Activated T-helper 2 cell treated with anti-CD3 and anti-CD28 coated beads, Interferon-gamma antibody, Interleukin-2, Interleukin-4, amounts not matched to agents 10 μg/mL and 5 μg/mL and 100 μg/mL, durations not matched to agents 14 hours and 24 hours and 36 hours (primary cell): ENCODE measurements around the gene ZNHIT1. TPM values are rescaled to one million over a fixed set of nuclear protein-coding genes. Genes with fewer than 3 reads are reported as not detected.

Experiments
- DNase-seq: peaks from one replicate; pipeline ENCODE4 v3.0.0; 2021; ENCODE audit warnings: low spot score
- H3K27ac Mint-ChIP-seq: one replicate; pipeline ENCODE4 v1.8.0; 2021; ENCODE audit warnings: mixed read lengths
- H3K27me3 Mint-ChIP-seq: one replicate; pipeline ENCODE4 v1.8.0; 2021; ENCODE audit warnings: low read depth, mixed read lengths
- H3K36me3 Mint-ChIP-seq: one replicate; pipeline ENCODE4 v1.8.0; 2021; ENCODE audit warnings: low read depth, mixed read lengths
- H3K4me1 Mint-ChIP-seq: one replicate; pipeline ENCODE4 v1.8.0; 2021; ENCODE audit warnings: low read depth, mixed read lengths
- H3K4me3 Mint-ChIP-seq: one replicate; pipeline ENCODE4 v1.8.0; 2021; ENCODE audit warnings: low read depth, mild to moderate bottlenecking, moderate library complexity, mixed read lengths
- H3K9me3 Mint-ChIP-seq: one replicate; pipeline ENCODE4 v1.8.0; 2021; ENCODE audit warnings: mixed read lengths
- intact Hi-C: fragments of 100-400 bp; cut with micrococcal nuclease; formaldehyde crosslinking; loops from one replicate; pipeline ENCODE4 v1.15.1; 2023
- total RNA-seq: library from RNA; stranded (reverse); gene quantifications from 2 replicates; pipeline ENCODE4 v1.2.3, GENCODE V29; 2022

ZNHIT1 gene
- total RNA-seq, 1 donor from 2014 or later: 45.1 TPM

DNA sequence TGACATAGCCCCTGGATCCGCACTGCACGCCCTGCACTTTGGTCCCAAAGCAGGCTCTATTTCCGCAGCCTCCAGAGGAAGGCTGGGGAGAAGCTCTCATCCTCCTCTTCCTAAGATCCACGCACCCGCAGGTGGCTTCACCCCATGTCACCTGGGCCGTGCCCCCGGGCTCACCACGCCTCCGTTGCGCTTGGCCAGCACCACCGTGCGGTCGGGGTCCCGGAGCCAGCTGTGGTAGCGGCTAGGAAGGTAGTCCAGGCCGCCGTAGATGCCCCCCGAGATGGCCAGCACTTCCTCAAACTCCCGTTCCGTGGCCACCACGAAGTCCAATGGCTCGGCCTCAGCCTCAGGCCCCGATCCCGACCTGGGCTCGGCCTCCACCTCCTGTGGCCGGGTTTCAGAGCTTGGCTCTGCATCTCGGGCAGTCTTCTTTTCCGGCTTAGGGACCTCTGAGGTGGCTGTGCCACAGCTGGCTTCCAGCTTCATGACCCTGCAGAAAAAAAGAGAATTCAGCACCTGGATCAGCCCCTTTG, 43.6 kb upstream of the ZNHIT1 start:
- Mint-ChIP-seq H3K27me3 (peaks cover 80% of the 10 kb centered on the region), H3K27ac (no peak overlapping the region), H3K9me3 (no peaks in the 10 kb centered on the region), H3K4me1 (peaks cover 28% of the 10 kb centered on the region), H3K4me3 (peak overlapping the region; percentile 40), H3K36me3 (no peaks in the 10 kb centered on the region)
- DNase-seq: no peak
- intact Hi-C loops: loop anchor here (1.0 kb wide), 1 partner anchor 9 kb away; the partner anchor contains the start of gene VGF

DNA sequence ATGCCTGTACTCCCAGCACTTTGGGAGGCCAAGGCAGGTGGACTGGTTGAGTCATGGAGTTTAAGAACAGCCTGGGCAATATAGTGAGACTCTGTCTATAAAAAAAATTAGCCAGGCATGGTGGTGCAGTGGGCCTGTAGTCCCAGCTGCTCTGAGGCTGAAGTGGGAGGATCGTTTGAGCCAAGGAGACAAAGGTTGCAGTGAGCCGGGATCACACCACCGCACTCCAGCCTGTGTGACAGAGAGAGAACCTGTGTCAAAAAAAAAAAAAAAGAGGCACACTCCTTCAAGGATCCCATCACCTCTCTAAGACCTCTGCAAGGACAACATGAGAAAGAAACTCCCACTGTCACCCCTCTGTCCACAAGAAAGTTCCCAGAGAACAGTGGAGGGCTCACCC, 42.3 kb upstream of the ZNHIT1 start:
- H3K4me3 Mint-ChIP-seq: no peak overlapping the region
- H3K9me3 Mint-ChIP-seq: no peaks in the 10 kb centered on the region
- intact Hi-C loops: no loop called here
- peaks cover 76% of the 10 kb centered on the region for H3K27me3 Mint-ChIP-seq
- no peak for DNase-seq
- H3K27ac Mint-ChIP-seq: no peak overlapping the region
- no peaks in the 10 kb centered on the region for H3K36me3 Mint-ChIP-seq
- H3K4me1 Mint-ChIP-seq: peaks cover 18% of the 10 kb centered on the region

DNA sequence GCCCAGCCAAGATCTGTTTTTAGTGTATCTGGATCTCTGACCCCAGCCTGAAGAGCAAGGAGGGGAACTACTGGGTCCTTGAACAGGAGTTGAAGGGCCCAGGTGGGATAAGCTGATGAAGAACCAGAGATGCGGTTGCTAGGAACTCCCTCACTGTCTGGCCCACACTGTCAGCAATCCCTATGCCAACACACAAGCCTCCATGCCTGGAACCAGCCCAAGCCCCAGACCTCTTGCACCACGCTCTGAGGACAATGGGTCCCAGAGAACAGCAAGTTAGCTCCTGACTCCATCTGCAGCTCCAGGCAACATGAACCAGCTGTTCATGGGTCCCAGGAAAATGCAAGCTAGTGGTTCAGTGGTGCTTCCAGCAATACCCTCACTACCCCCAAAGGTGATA, 40.3 kb upstream of the ZNHIT1 start:
- Mint-ChIP-seq H3K27me3 (peaks cover 77% of the 10 kb centered on the region), H3K9me3 (no peaks in the 10 kb centered on the region), H3K4me3 (no peak overlapping the region), H3K27ac (no peak overlapping the region), H3K36me3 (no peaks in the 10 kb centered on the region), H3K4me1 (peaks cover 8% of the 10 kb centered on the region)
- no peak for DNase-seq
- intact Hi-C loops: loop anchor here (2.0 kb wide), 1 partner anchor 13 kb away; the partner anchor contains the start of gene VGF

DNA sequence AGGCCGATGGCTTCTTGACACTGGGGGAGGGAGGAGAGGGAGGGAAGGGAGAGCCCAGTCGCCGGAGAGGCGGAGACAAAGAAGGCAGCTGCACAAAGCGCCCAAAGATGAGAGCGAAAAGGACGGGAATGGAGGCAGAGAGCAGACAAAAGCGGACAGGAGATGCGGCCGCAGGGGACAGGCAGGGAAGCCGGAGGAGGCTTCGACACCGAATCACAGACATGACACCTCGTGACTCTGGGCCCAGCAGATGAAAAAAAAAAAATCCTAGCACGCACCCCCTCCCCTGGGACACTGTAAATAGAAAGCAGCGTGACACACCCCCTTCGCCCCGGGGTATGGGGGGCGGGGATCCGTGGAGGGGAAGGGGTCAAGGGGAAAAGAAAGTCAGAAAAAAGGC, 38.8 kb upstream of the ZNHIT1 start:
- peaks cover 69% of the 10 kb centered on the region for H3K27me3 Mint-ChIP-seq
- intact Hi-C loops: loop anchor here (2.0 kb wide), 1 partner anchor 14 kb away; the partner anchor contains the start of gene VGF
- H3K9me3 Mint-ChIP-seq: no peaks in the 10 kb centered on the region
- DNase-seq: no peak
- peaks cover 6% of the 10 kb centered on the region for H3K4me1 Mint-ChIP-seq
- H3K27ac Mint-ChIP-seq: no peak overlapping the region
- no peaks in the 10 kb centered on the region for H3K36me3 Mint-ChIP-seq
- no peak overlapping the region for H3K4me3 Mint-ChIP-seq

DNA sequence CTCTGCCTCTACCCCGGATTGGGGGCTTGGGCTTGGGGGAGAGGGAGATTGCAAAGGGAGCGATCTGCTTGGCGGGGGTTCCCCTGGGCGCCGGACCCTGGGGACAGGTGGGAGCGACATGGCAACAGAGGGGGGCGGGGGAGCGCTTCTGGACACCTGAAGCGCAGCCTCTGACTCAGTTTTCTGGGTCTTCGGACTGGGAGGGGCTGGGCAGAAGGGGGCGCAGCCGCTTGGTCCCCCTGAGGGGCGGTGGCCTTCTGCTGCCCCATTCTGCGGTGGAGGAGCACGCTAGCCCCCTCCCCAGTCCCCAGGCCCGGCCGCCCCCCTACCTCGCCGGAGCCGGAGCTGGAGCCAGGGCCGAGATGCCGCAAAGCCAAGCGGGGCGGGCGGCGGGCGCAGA, 38.3 kb upstream of the ZNHIT1 start:
- no peaks in the 10 kb centered on the region for H3K36me3 Mint-ChIP-seq
- peaks cover 5% of the 10 kb centered on the region for H3K4me1 Mint-ChIP-seq
- no peak for DNase-seq
- peaks cover 67% of the 10 kb centered on the region for H3K27me3 Mint-ChIP-seq
- no peak overlapping the region for H3K27ac Mint-ChIP-seq
- no peaks in the 10 kb centered on the region for H3K9me3 Mint-ChIP-seq
- intact Hi-C loops: loop anchor here (2.0 kb wide), 1 partner anchor 15 kb away; the partner anchor contains the start of gene VGF
- H3K4me3 Mint-ChIP-seq: no peak overlapping the region

DNA sequence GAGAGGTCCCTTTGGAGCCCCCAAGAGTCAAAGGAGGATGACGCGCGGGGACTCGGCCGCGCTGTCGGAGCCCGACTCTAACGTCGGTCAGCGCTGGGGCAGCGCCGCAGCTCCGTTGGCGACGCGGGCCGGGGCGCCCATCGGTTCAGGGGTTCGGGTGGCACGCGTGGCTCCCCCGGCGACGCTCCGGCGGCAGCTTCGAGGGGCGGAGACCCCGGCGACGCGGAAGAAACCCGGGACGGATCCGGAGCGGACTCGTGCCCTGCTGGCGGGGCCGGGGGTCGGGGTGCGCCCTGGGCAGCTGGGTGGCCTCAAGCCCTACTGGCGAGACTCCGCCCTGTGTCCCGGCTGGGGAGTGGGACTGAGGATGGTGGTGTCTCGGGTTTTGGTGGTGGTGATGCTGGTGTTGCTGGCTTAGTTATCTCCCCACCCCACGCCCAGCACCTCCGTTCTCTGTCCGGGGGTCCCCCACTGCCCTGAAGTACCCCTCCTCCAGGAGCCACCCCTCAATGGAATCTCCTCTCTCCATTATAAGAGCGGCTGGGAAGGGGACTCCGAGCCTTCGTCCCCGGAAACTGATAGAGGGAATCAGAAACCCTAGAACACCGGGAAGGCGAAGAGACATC, 37.7 kb upstream of the ZNHIT1 start, which contains the start of gene NAT16:
NAT16 (minus strand) TSS at position 164 of the 626 bp plus-strand sequence. CDS start 5,486 bp downstream, outside the sequence.
- DNase-seq: no peak
- intact Hi-C loops: no loop called here
- Mint-ChIP-seq H3K27ac (no peak within 1 kb of the TSS), H3K27me3 (peaks cover 64% of the 10 kb centered on the region), H3K4me1 (peaks cover 5% of the 10 kb centered on the region), H3K9me3 (no peaks in the 10 kb centered on the region), H3K36me3 (no peaks in the 10 kb centered on the region), H3K4me3 (no peak within 1 kb of the TSS)

DNA sequence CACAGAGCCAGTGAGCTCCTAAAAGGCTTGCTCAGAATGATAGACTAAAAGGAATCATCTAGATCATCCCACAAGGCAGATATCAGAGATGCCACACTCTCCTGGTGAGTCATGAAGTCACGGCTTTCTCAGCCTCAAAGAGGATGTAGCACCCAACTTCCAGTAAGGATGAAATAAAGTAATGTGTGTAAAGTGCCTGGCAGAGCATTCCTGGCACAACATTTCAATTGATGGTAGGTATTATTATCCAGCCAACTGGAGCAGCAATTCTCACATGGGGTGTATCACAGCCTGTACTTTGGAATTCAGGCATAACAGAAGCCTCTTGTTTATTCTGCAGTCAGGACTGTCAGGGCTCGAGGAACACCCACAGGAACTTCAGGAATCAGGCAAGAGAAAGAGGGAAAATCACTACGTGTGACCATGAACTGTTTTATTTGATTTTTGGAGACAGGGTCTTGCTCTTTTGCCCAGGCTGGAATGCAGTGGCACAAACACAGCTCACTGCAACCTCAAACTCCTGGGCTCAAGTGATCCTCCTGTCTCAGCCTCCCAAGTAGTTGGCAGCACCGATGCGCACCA, 32.6 kb upstream of the ZNHIT1 start:
- Mint-ChIP-seq H3K4me1 (peaks cover 5% of the 10 kb centered on the region), H3K4me3 (no peak overlapping the region)

DNA sequence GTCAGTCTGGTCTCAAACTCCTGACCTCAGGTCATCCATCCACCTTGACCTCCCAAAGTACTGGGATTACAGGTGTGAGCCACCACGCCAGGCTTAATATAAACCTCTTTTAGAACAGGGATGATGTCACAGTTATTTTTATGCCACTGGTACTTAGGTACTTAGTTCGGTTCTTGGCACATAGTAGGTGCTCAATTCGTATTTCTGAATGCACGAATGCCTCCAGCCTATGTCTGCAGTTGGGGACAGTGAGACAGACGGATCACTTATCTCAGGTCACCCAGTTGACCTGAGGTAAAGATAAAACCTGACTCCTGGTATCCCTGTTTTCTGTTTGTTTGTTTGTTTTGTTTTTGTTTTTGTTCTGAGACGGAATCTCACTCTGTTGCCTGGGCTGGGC, 31.8 kb upstream of the ZNHIT1 start:
- DNase-seq: no peak
- Mint-ChIP-seq H3K4me1 (peaks cover 5% of the 10 kb centered on the region), H3K27me3 (peaks cover 16% of the 10 kb centered on the region), H3K27ac (no peak overlapping the region), H3K36me3 (no peaks in the 10 kb centered on the region), H3K4me3 (no peak overlapping the region), H3K9me3 (no peaks in the 10 kb centered on the region)
- intact Hi-C loops: no loop called here

More for the DNA sequence above, 32.6 kb upstream of the ZNHIT1 start:
- H3K27ac Mint-ChIP-seq: no peak overlapping the region
- intact Hi-C loops: no loop called here
- H3K27me3 Mint-ChIP-seq: peaks cover 25% of the 10 kb centered on the region
- no peaks in the 10 kb centered on the region for H3K36me3 Mint-ChIP-seq
- H3K9me3 Mint-ChIP-seq: no peaks in the 10 kb centered on the region
- DNase-seq: no peak

DNA sequence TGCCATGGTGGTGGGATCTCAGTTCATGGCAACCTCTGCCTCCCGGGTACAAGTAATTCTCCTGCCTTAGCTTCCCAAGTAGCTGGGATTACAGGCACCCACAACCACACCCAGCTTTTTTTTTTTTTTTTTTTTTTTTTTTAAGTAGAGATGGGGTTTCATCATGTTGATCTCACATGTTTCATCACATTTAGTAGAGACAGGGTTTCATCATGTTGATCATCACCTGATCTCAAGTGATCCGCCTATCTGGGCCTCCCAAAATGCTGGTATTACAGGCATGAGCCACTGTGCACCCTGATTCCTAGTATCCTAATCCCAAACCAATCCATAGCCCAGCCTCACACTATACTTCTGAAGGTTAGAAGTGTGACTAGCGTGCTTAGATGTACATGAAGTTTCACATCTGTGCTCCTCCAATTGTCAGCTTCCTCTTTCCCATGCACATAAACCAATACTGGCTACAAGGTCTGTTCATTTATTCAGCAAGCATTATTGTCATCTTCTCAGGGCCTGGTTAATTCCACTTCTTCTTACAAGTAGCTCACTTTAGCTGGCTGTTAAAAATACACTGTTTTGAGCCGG, 31.0 kb upstream of the ZNHIT1 start:
- no peak for DNase-seq
- Mint-ChIP-seq H3K27ac (no peak overlapping the region), H3K4me3 (no peak overlapping the region), H3K27me3 (peaks cover 14% of the 10 kb centered on the region), H3K9me3 (no peaks in the 10 kb centered on the region), H3K4me1 (peaks cover 5% of the 10 kb centered on the region), H3K36me3 (no peaks in the 10 kb centered on the region)
- intact Hi-C loops: no loop called here

DNA sequence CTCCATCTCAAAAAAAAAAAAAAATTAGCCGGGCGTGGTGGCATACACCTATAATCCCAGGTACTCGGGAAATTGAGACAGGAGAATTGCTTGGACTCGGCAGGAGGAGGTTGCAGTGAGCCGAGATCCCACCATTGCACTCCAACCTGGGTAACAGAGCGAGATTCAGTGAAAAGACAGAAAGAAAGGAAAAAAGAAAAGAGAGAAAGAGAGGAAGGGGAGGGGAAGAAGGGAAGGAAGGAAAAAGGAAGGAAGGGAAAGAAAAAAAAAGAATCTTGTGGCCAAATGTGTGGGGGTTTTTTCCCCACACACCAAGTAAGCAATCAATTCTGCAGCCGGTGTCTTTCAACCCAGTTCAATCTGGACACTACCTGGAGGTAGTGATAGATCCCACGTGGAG, 28.9 kb upstream of the ZNHIT1 start:
- intact Hi-C loops: no loop called here
- Mint-ChIP-seq H3K9me3 (no peaks in the 10 kb centered on the region), H3K27me3 (peaks cover 8% of the 10 kb centered on the region), H3K36me3 (no peaks in the 10 kb centered on the region), H3K4me3 (no peak overlapping the region), H3K4me1 (peaks cover 2% of the 10 kb centered on the region), H3K27ac (no peak overlapping the region)
- DNase-seq: no peak

DNA sequence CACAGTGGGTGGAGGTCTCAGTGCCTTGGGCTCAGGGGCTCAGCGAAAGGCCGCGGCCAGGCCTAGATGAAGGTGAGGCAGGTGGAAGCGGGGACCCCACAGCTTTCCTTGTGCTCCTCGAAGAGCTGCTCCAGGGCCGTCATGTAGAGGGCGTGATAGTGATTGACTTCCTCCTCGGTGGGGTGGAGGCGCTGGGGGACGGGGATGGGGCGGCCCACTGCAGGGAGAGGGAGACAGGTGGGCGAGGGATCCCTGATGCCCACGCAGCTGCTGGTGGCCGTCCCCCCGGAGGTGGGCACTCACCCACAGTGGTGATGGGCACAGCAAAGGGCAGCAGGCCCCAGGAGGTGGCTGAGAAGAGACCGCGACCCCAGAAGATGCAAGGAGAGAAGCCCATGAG, 22.1 kb upstream of the ZNHIT1 start:
- Mint-ChIP-seq H3K9me3 (no peaks in the 10 kb centered on the region), H3K36me3 (no peaks in the 10 kb centered on the region)
- intact Hi-C loops: no loop called here

DNA sequence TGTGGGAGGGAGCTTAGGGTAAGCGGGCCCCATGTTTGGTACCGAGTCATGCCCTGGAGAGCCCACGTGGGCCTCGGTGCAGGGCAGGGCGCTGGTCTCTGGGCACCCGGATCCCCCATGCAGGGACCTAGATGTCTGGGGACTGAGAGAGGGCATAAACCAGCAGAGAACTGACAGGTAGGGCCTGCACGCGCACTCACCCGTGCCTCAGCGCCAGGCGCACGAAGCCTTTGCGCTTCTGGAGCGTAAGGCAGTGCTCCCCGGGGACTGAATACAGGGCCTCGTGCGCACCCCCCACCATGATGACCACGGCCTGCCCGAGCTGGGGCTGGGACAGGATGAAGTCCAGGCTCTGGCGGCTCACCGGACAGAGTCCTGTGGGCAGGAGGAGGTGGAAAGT, 20.0 kb upstream of the ZNHIT1 start:
- Mint-ChIP-seq H3K27ac (no peak overlapping the region), H3K36me3 (no peaks in the 10 kb centered on the region)

More for the DNA sequence above, 22.1 kb upstream of the ZNHIT1 start:
- peaks cover 16% of the 10 kb centered on the region for H3K27me3 Mint-ChIP-seq
- no peak overlapping the region for H3K27ac Mint-ChIP-seq
- H3K4me3 Mint-ChIP-seq: no peak overlapping the region
- no peak for DNase-seq
- peaks cover 5% of the 10 kb centered on the region for H3K4me1 Mint-ChIP-seq

DNA sequence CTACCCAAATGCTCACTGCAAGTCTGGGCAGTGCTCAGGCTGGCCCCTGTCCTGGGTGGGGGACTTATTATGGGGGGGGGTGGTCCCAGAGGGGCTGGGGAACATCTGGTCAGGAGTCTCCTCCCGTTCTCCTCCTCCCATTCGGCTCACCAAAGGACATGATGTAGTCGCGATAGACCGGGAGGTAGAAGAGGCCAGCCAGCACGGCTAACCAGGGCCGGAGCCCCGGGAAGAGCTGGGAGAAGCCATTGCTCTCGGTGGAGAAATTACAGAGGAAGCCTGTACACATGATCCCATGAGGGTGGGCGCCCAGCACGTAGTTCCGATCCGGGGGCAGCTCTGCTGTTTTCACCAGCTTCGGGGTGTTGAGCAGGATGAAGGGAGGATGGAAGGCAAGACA, 19.5 kb upstream of the ZNHIT1 start:
- intact Hi-C loops: no loop called here
- Mint-ChIP-seq H3K27ac (no peak overlapping the region), H3K9me3 (no peaks in the 10 kb centered on the region), H3K27me3 (peaks cover 30% of the 10 kb centered on the region), H3K4me3 (no peak overlapping the region), H3K36me3 (no peaks in the 10 kb centered on the region), H3K4me1 (peaks cover 4% of the 10 kb centered on the region)
- DNase-seq: no peak

More for the DNA sequence above, 20.0 kb upstream of the ZNHIT1 start:
- Mint-ChIP-seq H3K4me1 (peaks cover 4% of the 10 kb centered on the region), H3K9me3 (no peaks in the 10 kb centered on the region), H3K27me3 (peaks cover 28% of the 10 kb centered on the region), H3K4me3 (no peak overlapping the region)
- intact Hi-C loops: no loop called here
- no peak for DNase-seq
